Endodermal cell (in vitro differentiated cells): Measurements from ENCODE around the gene GARNL3. TPM values are rescaled to one million over a fixed set of nuclear protein-coding genes. Genes with fewer than 3 reads are reported as not detected.

Source experiments
- DNase-seq: peaks from one replicate; pipeline ENCODE4 v3.0.0-alpha.2; 2017
- H3K27ac ChIP-seq: 2 replicates; pipeline ENCODE4 v1.5.1; 2013; ENCODE audit warnings: mild to moderate bottlenecking, low read depth, low read length, moderate library complexity
- H3K27me3 ChIP-seq: 2 replicates; pipeline ENCODE4 v1.6.1; 2013; ENCODE audit warnings: mild to moderate bottlenecking, low read length, moderate library complexity; ENCODE audit not compliant: insufficient read depth, control insufficient read depth, poor library complexity, severe bottlenecking
- H3K36me3 ChIP-seq: 2 replicates; pipeline ENCODE4 v1.7.0; 2013; ENCODE audit warnings: mild to moderate bottlenecking, low read length, moderate library complexity; ENCODE audit not compliant: control insufficient read depth, insufficient read depth
- H3K4me1 ChIP-seq: one replicate; pipeline ENCODE4 v1.7.0; 2013; ENCODE audit warnings: low read length; ENCODE audit not compliant: control insufficient read depth, insufficient read depth
- H3K4me3 ChIP-seq: 2 replicates; pipeline ENCODE4 v1.5.1; 2013; ENCODE audit warnings: mild to moderate bottlenecking, low read length, moderate library complexity
- H3K9ac ChIP-seq: 2 replicates; pipeline ENCODE4 v1.6.1; 2013; ENCODE audit warnings: mild to moderate bottlenecking, low read length, moderate library complexity; ENCODE audit not compliant: poor library complexity, severe bottlenecking; ENCODE audit errors: extremely low read depth
- H3K9me3 ChIP-seq: 2 replicates; pipeline ENCODE4 v1.6.1; 2013; ENCODE audit warnings: mild to moderate bottlenecking, low read length, moderate library complexity; ENCODE audit not compliant: control insufficient read depth
- H3K27ac Mint-ChIP-seq: 2 replicates; pipeline ENCODE4 v1.8.0; 2020; ENCODE audit warnings: mixed read lengths
- H3K27me3 Mint-ChIP-seq: 2 replicates; pipeline ENCODE4 v1.8.0; 2021; ENCODE audit warnings: mild to moderate bottlenecking, mixed read lengths; ENCODE audit not compliant: insufficient read depth
- H3K36me3 Mint-ChIP-seq: 2 replicates; pipeline ENCODE4 v1.8.0; 2020; ENCODE audit warnings: low read depth, mixed read lengths
- H3K4me1 Mint-ChIP-seq: 2 replicates; pipeline ENCODE4 v1.8.0; 2020; ENCODE audit warnings: mixed read lengths
- H3K4me3 Mint-ChIP-seq: 2 replicates; pipeline ENCODE4 v1.8.0; 2020; ENCODE audit warnings: mild to moderate bottlenecking, moderate library complexity, mixed read lengths
- H3K9me3 Mint-ChIP-seq: 2 replicates; pipeline ENCODE4 v1.8.0; 2020; ENCODE audit warnings: mild to moderate bottlenecking, mixed read lengths
- CTCF ChIP-seq: fragments of 200-600 bp; sonication (generic); conservative IDR thresholded peaks from 2 replicates; pipeline ENCODE4 v1.5.0; 2021; ENCODE audit warnings: antibody characterized with exemption, mild to moderate bottlenecking
- WGBS, 2 experiments: methylation state at CpG; one replicate each; pipeline versions ENCODE4 v1.1.5 to v1.1.7; 2013; ENCODE audit warnings: missing lambda C conversion rate in 2 of 2, mixed read lengths in 1 of 2; ENCODE audit not compliant: insufficient coverage in 1 of 2, insufficient read length in 1 of 2; 5-methylcytosine and 5-hydroxymethylcytosine counted together
- total RNA-seq, 2 donors: library from RNA; stranded (reverse); fragmentation: NEBNext Ultra II Directional in 1 of 2; extraction: Animal tissue kit (Norgen Biotek cat#: 25700) in 1 of 2; gene quantifications; 2 replicates in 1 of 2; 3 replicates in 1 of 2; pipeline ENCODE4 v1.2.1, GENCODE V29; 2021

Gene GARNL3
- total RNA-seq, 2 donors from 2014 or later = 7.2 to 12.8 TPM

- Histone ChIP-seq H3K9ac (no peak overlapping the region), H3K9me3 (no peaks in the 10 kb centered on the region), H3K36me3 (no peaks in the 10 kb centered on the region), H3K27ac (no peak overlapping the region), H3K27me3 (no peaks in the 10 kb centered on the region), H3K4me3 (no peak overlapping the region), H3K4me1 (peaks cover 18% of the 10 kb centered on the region)
- Mint-ChIP-seq H3K4me3 (no peak overlapping the region), H3K4me1 (peaks cover 37% of the 10 kb centered on the region), H3K27me3 (peaks cover 11% of the 10 kb centered on the region), H3K9me3 (no peaks in the 10 kb centered on the region), H3K36me3 (no peaks in the 10 kb centered on the region), H3K27ac (no peak overlapping the region)
- WGBS, 2 experiments = 88% methylated on average over 2 of the region's 2 CpGs; no CpG with 5 or more reads in 1 of the 2 experiments
- peak; percentile 48 for TF ChIP-seq CTCF
- DNase-seq = no peak
These were observed 129.1 kb downstream of the GARNL3 start for GRCh38 chr9:127393645-127394044.

GRCh38 chr9:127395497-127396252 is 131.1 kb downstream of the GARNL3 start:
- Histone ChIP-seq H3K27me3 (no peaks in the 10 kb centered on the region), H3K9ac (no peak overlapping the region), H3K4me1 (peaks cover 18% of the 10 kb centered on the region), H3K9me3 (no peaks in the 10 kb centered on the region), H3K27ac (no peak overlapping the region), H3K36me3 (peaks cover 10% of the 10 kb centered on the region), H3K4me3 (peak overlapping the region; percentile 80)
- no peak for DNase-seq
- H3K4me1 Mint-ChIP-seq = peaks cover 38% of the 10 kb centered on the region
- no peak for TF ChIP-seq CTCF
- peak overlapping the region; percentile 70 for H3K4me3 Mint-ChIP-seq
- WGBS, 2 experiments = 79 to 89% methylated on average over 7 of the region's 7 CpGs
- H3K27me3 Mint-ChIP-seq = peaks cover 10% of the 10 kb centered on the region
- H3K27ac Mint-ChIP-seq = peak overlapping the region; percentile 98
- peaks cover 3% of the 10 kb centered on the region for H3K36me3 Mint-ChIP-seq
- no peaks in the 10 kb centered on the region for H3K9me3 Mint-ChIP-seq

- Histone ChIP-seq H3K27ac (peak overlapping the region; percentile 71), H3K9me3 (no peaks in the 10 kb centered on the region), H3K27me3 (no peaks in the 10 kb centered on the region), H3K4me1 (peaks cover 18% of the 10 kb centered on the region), H3K9ac (no peak overlapping the region), H3K4me3 (peak overlapping the region; percentile 80), H3K36me3 (peaks cover 11% of the 10 kb centered on the region)
- Mint-ChIP-seq H3K36me3 (peaks cover 3% of the 10 kb centered on the region), H3K27ac (peak overlapping the region; percentile 98), H3K4me1 (peaks cover 38% of the 10 kb centered on the region), H3K27me3 (peaks cover 10% of the 10 kb centered on the region), H3K4me3 (peak overlapping the region; percentile 70), H3K9me3 (no peaks in the 10 kb centered on the region)
- 7 to 8% methylated on average over 21 to 27 of the region's 27 CpGs for WGBS, 2 experiments
- DNase-seq = no peak
- TF ChIP-seq CTCF = no peak
These were observed 131.8 kb downstream of the GARNL3 start for GRCh38 chr9:127396253-127396807.
